Measurements from ENCODE around the gene PTH1R.

The PTH1R gene

GRCh38 chr3:46917257-46917656 lies 39.7 kb downstream of the PTH1R start:
- no peak for DNase-seq

GRCh38 chr3:46918202-46918601 lies 40.7 kb downstream of the PTH1R start:
- no peak for DNase-seq

GRCh38 chr3:46918634-46919033 lies 41.1 kb downstream of the PTH1R start:
- DNase-seq: no peak

- DNase-seq: no peak
These were observed 43.5 kb downstream of the PTH1R start for GRCh38 chr3:46921041-46921440.

GRCh38 chr3:46921871-46922271 lies 44.4 kb downstream of the PTH1R start:
- DNase-seq: no peak

GRCh38 chr3:46922426-46922825 lies 44.9 kb downstream of the PTH1R start:
- no peak for DNase-seq

- DNase-seq: no peak
These were observed 45.5 kb downstream of the PTH1R start for GRCh38 chr3:46922871-46923558.

GRCh38 chr3:46923559-46924350 lies 46.2 kb downstream of the PTH1R start:
- DNase-seq: peak; percentile 58

- no peak for DNase-seq
These were observed 47.5 kb downstream of the PTH1R start for GRCh38 chr3:46924921-46925584.

GRCh38 chr3:46925585-46925934 lies 48.0 kb downstream of the PTH1R start:
- DNase-seq: no peak

GRCh38 chr3:46926039-46926438 lies 48.5 kb downstream of the PTH1R start:
- no peak for DNase-seq

- no peak for DNase-seq
These were observed 48.9 kb downstream of the PTH1R start for GRCh38 chr3:46926447-46926846.

- DNase-seq: peak; percentile 30
These were observed 49.6 kb downstream of the PTH1R start for GRCh38 chr3:46926871-46927717.

- DNase-seq: no peak
These were observed 50.2 kb downstream of the PTH1R start for GRCh38 chr3:46927718-46928073.

GRCh38 chr3:46928282-46928681 lies 50.8 kb downstream of the PTH1R start:
- peak; percentile 22 for DNase-seq

GRCh38 chr3:46929324-46929723 lies 51.8 kb downstream of the PTH1R start:
- no peak for DNase-seq

GRCh38 chr3:46930166-46930944 lies 52.8 kb downstream of the PTH1R start:
- DNase-seq: no peak

- no peak for DNase-seq
These were observed 53.5 kb downstream of the PTH1R start for GRCh38 chr3:46930945-46931403.

GRCh38 chr3:46931631-46932331 lies 54.3 kb downstream of the PTH1R start:
- DNase-seq: peak; percentile 27

- DNase-seq: no peak
These were observed 55.1 kb downstream of the PTH1R start for GRCh38 chr3:46932455-46933225.

- DNase-seq: no peak
These were observed 55.7 kb downstream of the PTH1R start for GRCh38 chr3:46933261-46933660.

All from activated CD4-positive, alpha-beta T cell treated with anti-CD3 and anti-CD28 coated beads, Interleukin-2, Interleukin-6, amounts not matched to agents 100 ng/mL and 50 ng/mL, durations not matched to agents 16 hours and 8 hours (primary cell).